Activated naive CD8-positive, alpha-beta T cell treated with anti-CD3 and anti-CD28 coated beads, Interleukin-2, amount 10 ng/mL, durations not matched to agents 7 days and 5 days (primary cell): ENCODE measurements around the gene MYBPHL. TPM values are rescaled to one million over a fixed set of nuclear protein-coding genes. Genes with fewer than 3 reads are reported as not detected.

Experiments
- ATAC-seq: fragments of 150-1000 bp; cut with Tn5 transposase; one replicate; pipeline ENCODE4 v1.10.0; 2021; ENCODE audit warnings: low read depth, moderate library complexity
- POLR2A ChIA-PET: fragments of 350-600 bp; sonication (Branson Sonifier 250); formaldehyde crosslinking; loops from one replicate; lab custom pipeline; 2021; ENCODE audit warnings: antibody characterized with exemption; lab: Charles Lee
- DNase-seq: peaks from one replicate; pipeline ENCODE4 v3.0.0; 2021
- H3K27ac Mint-ChIP-seq: one replicate; pipeline ENCODE4 v1.8.0; 2022; ENCODE audit warnings: mild to moderate bottlenecking, mixed read lengths
- H3K27me3 Mint-ChIP-seq: one replicate; pipeline ENCODE4 v1.8.0; 2022; ENCODE audit warnings: mild to moderate bottlenecking, moderate library complexity, mixed read lengths
- H3K36me3 Mint-ChIP-seq: one replicate; pipeline ENCODE4 v1.8.0; 2021; ENCODE audit warnings: mild to moderate bottlenecking, mixed read lengths
- H3K4me1 Mint-ChIP-seq: one replicate; pipeline ENCODE4 v1.8.0; 2021; ENCODE audit warnings: mixed read lengths
- H3K4me3 Mint-ChIP-seq: one replicate; pipeline ENCODE4 v1.8.0; 2022; ENCODE audit warnings: mild to moderate bottlenecking, moderate library complexity, mixed read lengths
- H3K9me3 Mint-ChIP-seq: one replicate; pipeline ENCODE4 v1.8.0; 2021; ENCODE audit warnings: mixed read lengths
- total RNA-seq, 2 experiments: library from RNA; stranded (reverse); gene quantifications; one replicate each; pipeline ENCODE4 v1.2.3, GENCODE V29; 2021

MYBPHL gene
- total RNA-seq, 2 experiments from 2014 or later = not detected

GRCh38 chr1:109262231-109263055, 44.4 kb downstream of the MYBPHL start:
- DNase-seq (no peak), ATAC-seq (no peak)
- Mint-ChIP-seq H3K4me1 (peaks cover 2% of the 10 kb centered on the region), H3K36me3 (no peaks in the 10 kb centered on the region), H3K27me3 (no peaks in the 10 kb centered on the region), H3K27ac (no peak overlapping the region), H3K4me3 (no peak overlapping the region), H3K9me3 (no peaks in the 10 kb centered on the region)
- POLR2A ChIA-PET = no interaction called here

- H3K4me3 Mint-ChIP-seq = no peak overlapping the region
- H3K27ac Mint-ChIP-seq = no peak overlapping the region
- no peak for DNase-seq
- H3K27me3 Mint-ChIP-seq = no peaks in the 10 kb centered on the region
- H3K9me3 Mint-ChIP-seq = no peaks in the 10 kb centered on the region
- ATAC-seq = no peak
- no peaks in the 10 kb centered on the region for H3K36me3 Mint-ChIP-seq
- POLR2A ChIA-PET = no interaction called here
- no peaks in the 10 kb centered on the region for H3K4me1 Mint-ChIP-seq
These were observed 45.2 kb downstream of the MYBPHL start for GRCh38 chr1:109261578-109261977.

- no peak overlapping the region for H3K4me3 Mint-ChIP-seq
- POLR2A ChIA-PET = no interaction called here
These were observed 45.8 kb downstream of the MYBPHL start for GRCh38 chr1:109261006-109261405.

GRCh38 chr1:109259674-109260557, 46.9 kb downstream of the MYBPHL start:
- no peaks in the 10 kb centered on the region for H3K9me3 Mint-ChIP-seq
- no peak overlapping the region for H3K4me3 Mint-ChIP-seq
- no peak for ATAC-seq
- no peaks in the 10 kb centered on the region for H3K4me1 Mint-ChIP-seq
- no peak for DNase-seq
- H3K27me3 Mint-ChIP-seq = no peaks in the 10 kb centered on the region
- H3K27ac Mint-ChIP-seq = no peak overlapping the region
- POLR2A ChIA-PET = no interaction called here
- no peaks in the 10 kb centered on the region for H3K36me3 Mint-ChIP-seq

More at GRCh38 chr1:109261006-109261405, 45.8 kb downstream of the MYBPHL start:
- Mint-ChIP-seq H3K27ac (no peak overlapping the region), H3K4me1 (no peaks in the 10 kb centered on the region), H3K9me3 (no peaks in the 10 kb centered on the region), H3K27me3 (no peaks in the 10 kb centered on the region), H3K36me3 (no peaks in the 10 kb centered on the region)
- DNase-seq (no peak), ATAC-seq (no peak)

GRCh38 chr1:109258481-109259466, 48.0 kb downstream of the MYBPHL start:
- no peak overlapping the region for H3K4me3 Mint-ChIP-seq
- no peak for ATAC-seq
- no peaks in the 10 kb centered on the region for H3K4me1 Mint-ChIP-seq

GRCh38 chr1:109257682-109258421, 49.0 kb downstream of the MYBPHL start:
- Mint-ChIP-seq H3K4me3 (no peak overlapping the region), H3K4me1 (no peaks in the 10 kb centered on the region), H3K36me3 (no peaks in the 10 kb centered on the region), H3K27ac (no peak overlapping the region), H3K27me3 (no peaks in the 10 kb centered on the region), H3K9me3 (no peaks in the 10 kb centered on the region)
- ATAC-seq (no peak), DNase-seq (no peak)
- POLR2A ChIA-PET = interaction anchor here (1.0 to 1.2 kb wide), 2 partner anchors 9 to 43 kb away, joined by 3 read pairs; partner anchors contain the start of gene CELSR2

More at GRCh38 chr1:109258481-109259466, 48.0 kb downstream of the MYBPHL start:
- no peak for DNase-seq
- no peaks in the 10 kb centered on the region for H3K27me3 Mint-ChIP-seq
- no peak overlapping the region for H3K27ac Mint-ChIP-seq
- no peaks in the 10 kb centered on the region for H3K9me3 Mint-ChIP-seq
- H3K36me3 Mint-ChIP-seq = no peaks in the 10 kb centered on the region
- POLR2A ChIA-PET = no interaction called here

GRCh38 chr1:109256971-109257681, 49.7 kb downstream of the MYBPHL start:
- no peak for ATAC-seq
- no peaks in the 10 kb centered on the region for H3K36me3 Mint-ChIP-seq
- H3K9me3 Mint-ChIP-seq = no peaks in the 10 kb centered on the region
- no peak for DNase-seq
- no peak overlapping the region for H3K4me3 Mint-ChIP-seq
- no peaks in the 10 kb centered on the region for H3K27me3 Mint-ChIP-seq
- H3K27ac Mint-ChIP-seq = no peak overlapping the region
- H3K4me1 Mint-ChIP-seq = no peaks in the 10 kb centered on the region
- POLR2A ChIA-PET = interaction anchor here (1.0 to 1.2 kb wide), 2 partner anchors 8 to 42 kb away, joined by 3 read pairs; partner anchors contain the start of gene CELSR2

- Mint-ChIP-seq H3K9me3 (no peaks in the 10 kb centered on the region), H3K36me3 (no peaks in the 10 kb centered on the region), H3K4me1 (no peaks in the 10 kb centered on the region), H3K27ac (peak overlapping the region; percentile 2), H3K4me3 (no peak overlapping the region), H3K27me3 (no peaks in the 10 kb centered on the region)
- DNase-seq (no peak), ATAC-seq (no peak)
- POLR2A ChIA-PET = interaction anchor here (0.5 kb wide), 1 partner anchor 112 kb away, joined by 4 read pairs; no protein-coding TSS in a partner anchor
These were observed 50.7 kb downstream of the MYBPHL start for GRCh38 chr1:109256085-109256484.

- ATAC-seq (no peak), DNase-seq (no peak)
- H3K36me3 Mint-ChIP-seq = no peaks in the 10 kb centered on the region
- H3K9me3 Mint-ChIP-seq = no peaks in the 10 kb centered on the region
- peak overlapping the region; percentile 2 for H3K27ac Mint-ChIP-seq
- POLR2A ChIA-PET = interaction anchor here (0.5 kb wide), 1 partner anchor 112 kb away, joined by 4 read pairs; no protein-coding TSS in a partner anchor
- no peaks in the 10 kb centered on the region for H3K4me1 Mint-ChIP-seq
- H3K4me3 Mint-ChIP-seq = no peak overlapping the region
- H3K27me3 Mint-ChIP-seq = no peaks in the 10 kb centered on the region
These were observed 51.1 kb downstream of the MYBPHL start for GRCh38 chr1:109255678-109256077.

- Mint-ChIP-seq H3K9me3 (no peaks in the 10 kb centered on the region), H3K36me3 (no peaks in the 10 kb centered on the region), H3K27me3 (no peaks in the 10 kb centered on the region), H3K27ac (no peak overlapping the region), H3K4me3 (no peak overlapping the region), H3K4me1 (no peaks in the 10 kb centered on the region)
- DNase-seq = no peak
- ATAC-seq = no peak
- POLR2A ChIA-PET = interaction anchor here (0.5 kb wide), 1 partner anchor 113 kb away, joined by 4 read pairs; no protein-coding TSS in a partner anchor
These were observed 51.6 kb downstream of the MYBPHL start for GRCh38 chr1:109255097-109255651.

- no peak overlapping the region for H3K4me3 Mint-ChIP-seq
- ATAC-seq (no peak), DNase-seq (no peak)
- H3K27ac Mint-ChIP-seq = no peak overlapping the region
- no peaks in the 10 kb centered on the region for H3K27me3 Mint-ChIP-seq
- POLR2A ChIA-PET = no interaction called here
- no peaks in the 10 kb centered on the region for H3K9me3 Mint-ChIP-seq
- no peaks in the 10 kb centered on the region for H3K36me3 Mint-ChIP-seq
- no peaks in the 10 kb centered on the region for H3K4me1 Mint-ChIP-seq
These were observed 52.2 kb downstream of the MYBPHL start for GRCh38 chr1:109254621-109255096.
